Measurements from ENCODE around the gene CASP9.
"Not testable (repeated sequence)": the region's sequence is repeated elsewhere in the genome, so short reads cannot be mapped to it uniquely, and the experiment has no call there.

- not testable (repeated sequence) for TF ChIP-seq EP300 (IDR thresholded peaks at IDR 0.05; ENCODE audit: borderline replicate concordance in 1 of 2, control insufficient read depth in 1 of 2, low read depth in 2 of 2, low read length in 2 of 2); POLR2A (IDR thresholded peaks at IDR 0.05; ENCODE audit: low read depth, low read length); CTCF (IDR thresholded peaks at IDR 0.05 in 2 of 3, conservative IDR thresholded peaks at IDR 0.05 in 1 of 3; ENCODE audit: control insufficient read depth in 2 of 3, extremely low read depth in 1 of 3, insufficient read depth in 1 of 3, low read depth in 3 of 3, low read length in 3 of 3); SRF (IDR thresholded peaks at IDR 0.05; ENCODE audit: low read depth in 2 of 2, low read length in 2 of 2); NFIC (IDR thresholded peaks at IDR 0.05; ENCODE audit: low read depth, low read length); DPF2 (IDR thresholded peaks at IDR 0.05)
These were observed 54.1 kb downstream of the CASP9 start for GRCh38 chr1:15469821-15470448.

Measured in GM12878 (cell line).